HG02798 (cell line): ENCODE results near the gene ZNF639.
"Not testable (repeated sequence)": the region's sequence is repeated elsewhere in the genome, so short reads cannot be mapped to it uniquely, and the experiment has no call there.

Source experiments
- ATAC-seq: cut with Tn5 transposase; IDR thresholded peaks from one replicate; pipeline ENCODE4 v1.9.1; 2021; ENCODE audit warnings: mild to moderate bottlenecking; ENCODE audit not compliant: unreplicated experiment, poor library complexity

ZNF639 gene

GRCh38 chr3:179322286-179323196 is at the start of gene ZNF639:
Gene ZNF639, plus strand, starts transcription at chr3:179323031. Its CDS starts 5,263 bp downstream, at chr3:179328294.
- ATAC-seq: peak; percentile 79

GRCh38 chr3:179274434-179274833 is 48.4 kb upstream of the ZNF639 start:
- not testable (repeated sequence) for ATAC-seq

GRCh38 chr3:179276001-179276400 is 46.8 kb upstream of the ZNF639 start:
- ATAC-seq: no peak

GRCh38 chr3:179276743-179277142 is 46.1 kb upstream of the ZNF639 start:
- ATAC-seq: no peak

- ATAC-seq: no peak
Observed at GRCh38 chr3:179278151-179278550, 44.7 kb upstream of the ZNF639 start.

- ATAC-seq: no peak
Observed at GRCh38 chr3:179278932-179279693, 43.7 kb upstream of the ZNF639 start.

- ATAC-seq: no peak
Observed at GRCh38 chr3:179279837-179280236, 43.0 kb upstream of the ZNF639 start.

- no peak for ATAC-seq
Observed at GRCh38 chr3:179281825-179282224, 41.0 kb upstream of the ZNF639 start.

- no peak for ATAC-seq
Observed at GRCh38 chr3:179286331-179286730, 36.5 kb upstream of the ZNF639 start.

GRCh38 chr3:179288845-179289244 is 34.0 kb upstream of the ZNF639 start:
- ATAC-seq: no peak

- ATAC-seq: no peak
Observed at GRCh38 chr3:179289295-179289694, 33.5 kb upstream of the ZNF639 start.

- no peak for ATAC-seq
Observed at GRCh38 chr3:179292450-179292849, 30.4 kb upstream of the ZNF639 start.

GRCh38 chr3:179297971-179298725 is 24.7 kb upstream of the ZNF639 start:
- ATAC-seq: no peak

- ATAC-seq: no peak
Observed at GRCh38 chr3:179299316-179299715, 23.5 kb upstream of the ZNF639 start.

- peak; percentile 50 for ATAC-seq
Observed at GRCh38 chr3:179299999-179300613, 22.7 kb upstream of the ZNF639 start.

- ATAC-seq: no peak
Observed at GRCh38 chr3:179301645-179302044, 21.2 kb upstream of the ZNF639 start.

- ATAC-seq: no peak
Observed at GRCh38 chr3:179302111-179302510, 20.7 kb upstream of the ZNF639 start.

- ATAC-seq: no peak
Observed at GRCh38 chr3:179304605-179305004, 18.2 kb upstream of the ZNF639 start.

- not testable (repeated sequence) for ATAC-seq
Observed at GRCh38 chr3:179307362-179307761, 15.5 kb upstream of the ZNF639 start.

- no peak for ATAC-seq
Observed at GRCh38 chr3:179308001-179308400, 14.8 kb upstream of the ZNF639 start.
